Mesothelial cell of epicardium (in vitro differentiated cells): ENCODE results near the gene ZBTB8OS. TPM values are rescaled to one million over a fixed set of nuclear protein-coding genes. Genes with fewer than 3 reads are reported as not detected.

Experiments
- DNase-seq, 2 experiments: peaks; one replicate each; pipeline ENCODE4 v3.0.0; 2021; ENCODE audit warnings: low spot score in 2 of 2; ENCODE audit not compliant: unreplicated experiment in 2 of 2
- H3K27ac Mint-ChIP-seq: 2 replicates; pipeline ENCODE4 v1.8.0; 2021; ENCODE audit warnings: mixed read lengths
- H3K27me3 Mint-ChIP-seq: 2 replicates; pipeline ENCODE4 v1.8.0; 2021; ENCODE audit warnings: low read depth, mixed read lengths
- H3K36me3 Mint-ChIP-seq: 2 replicates; pipeline ENCODE4 v1.8.0; 2021; ENCODE audit warnings: mixed read lengths
- H3K4me1 Mint-ChIP-seq: 2 replicates; pipeline ENCODE4 v1.8.0; 2021; ENCODE audit warnings: mixed read lengths
- H3K4me3 Mint-ChIP-seq: 2 replicates; pipeline ENCODE4 v1.8.0; 2021; ENCODE audit warnings: mild to moderate bottlenecking, moderate library complexity, mixed read lengths
- H3K9me3 Mint-ChIP-seq: 2 replicates; pipeline ENCODE4 v1.8.0; 2021; ENCODE audit warnings: mixed read lengths
- CTCF ChIP-seq: fragments of 200-600 bp; sonication (generic); IDR thresholded peaks from one replicate; pipeline ENCODE4 v1.5.0; 2021; ENCODE audit warnings: antibody characterized with exemption; ENCODE audit not compliant: unreplicated experiment
- total RNA-seq: library from RNA; stranded (reverse); gene quantifications from 3 replicates; pipeline ENCODE4 v1.2.1, GENCODE V29; 2021

Gene ZBTB8OS
- total RNA-seq, 1 donor from 2014 or later: 41.3 TPM

GRCh38 chr1:32609180-32609579 is 41.2 kb downstream of the ZBTB8OS start:
- no peaks in the 10 kb centered on the region for H3K27me3 Mint-ChIP-seq
- no peak overlapping the region for H3K4me3 Mint-ChIP-seq
- DNase-seq: no peak
- H3K36me3 Mint-ChIP-seq: no peaks in the 10 kb centered on the region
- H3K27ac Mint-ChIP-seq: no peak overlapping the region
- no peaks in the 10 kb centered on the region for H3K9me3 Mint-ChIP-seq
- TF ChIP-seq CTCF: no peak
- H3K4me1 Mint-ChIP-seq: peaks cover 6% of the 10 kb centered on the region

GRCh38 chr1:32606565-32607371 is 43.6 kb downstream of the ZBTB8OS start:
- Mint-ChIP-seq H3K27me3 (no peaks in the 10 kb centered on the region), H3K4me3 (no peak overlapping the region), H3K27ac (no peak overlapping the region), H3K9me3 (no peaks in the 10 kb centered on the region), H3K36me3 (peaks cover 5% of the 10 kb centered on the region), H3K4me1 (no peaks in the 10 kb centered on the region)
- no peak for DNase-seq
- TF ChIP-seq CTCF: no peak

GRCh38 chr1:32605711-32606424 is 44.5 kb downstream of the ZBTB8OS start:
- H3K36me3 Mint-ChIP-seq: peaks cover 8% of the 10 kb centered on the region

GRCh38 chr1:32600034-32600433 is 50.3 kb downstream of the ZBTB8OS start:
- TF ChIP-seq CTCF: no peak
- DNase-seq: no peak
- Mint-ChIP-seq H3K27me3 (no peaks in the 10 kb centered on the region), H3K4me3 (no peak overlapping the region), H3K9me3 (no peaks in the 10 kb centered on the region), H3K27ac (no peak overlapping the region), H3K4me1 (no peaks in the 10 kb centered on the region), H3K36me3 (peaks cover 25% of the 10 kb centered on the region)

More at GRCh38 chr1:32605711-32606424, 44.5 kb downstream of the ZBTB8OS start:
- H3K27me3 Mint-ChIP-seq: no peaks in the 10 kb centered on the region
- no peak for DNase-seq
- no peak overlapping the region for H3K27ac Mint-ChIP-seq
- no peak for TF ChIP-seq CTCF
- no peaks in the 10 kb centered on the region for H3K9me3 Mint-ChIP-seq
- H3K4me1 Mint-ChIP-seq: no peaks in the 10 kb centered on the region
- no peak overlapping the region for H3K4me3 Mint-ChIP-seq

GRCh38 chr1:32592943-32593342 is 57.4 kb downstream of the ZBTB8OS start:
- no peak overlapping the region for H3K27ac Mint-ChIP-seq
- peaks cover 30% of the 10 kb centered on the region for H3K36me3 Mint-ChIP-seq
- H3K9me3 Mint-ChIP-seq: no peaks in the 10 kb centered on the region
- no peaks in the 10 kb centered on the region for H3K4me1 Mint-ChIP-seq
- no peak overlapping the region for H3K4me3 Mint-ChIP-seq
- no peak for TF ChIP-seq CTCF
- no peaks in the 10 kb centered on the region for H3K27me3 Mint-ChIP-seq
- DNase-seq: no peak
